AG20443 (cell line): Measurements from ENCODE around the gene GTSE1.
A peak's percentile ranks its signal among the peaks of the same experiment; 100 is the strongest.

Experiments
- DNase-seq: peaks from one replicate; pipeline ENCODE4 v3.0.0; 2012; ENCODE audit warnings: low spot score, mixed read lengths

Gene GTSE1

DNA sequence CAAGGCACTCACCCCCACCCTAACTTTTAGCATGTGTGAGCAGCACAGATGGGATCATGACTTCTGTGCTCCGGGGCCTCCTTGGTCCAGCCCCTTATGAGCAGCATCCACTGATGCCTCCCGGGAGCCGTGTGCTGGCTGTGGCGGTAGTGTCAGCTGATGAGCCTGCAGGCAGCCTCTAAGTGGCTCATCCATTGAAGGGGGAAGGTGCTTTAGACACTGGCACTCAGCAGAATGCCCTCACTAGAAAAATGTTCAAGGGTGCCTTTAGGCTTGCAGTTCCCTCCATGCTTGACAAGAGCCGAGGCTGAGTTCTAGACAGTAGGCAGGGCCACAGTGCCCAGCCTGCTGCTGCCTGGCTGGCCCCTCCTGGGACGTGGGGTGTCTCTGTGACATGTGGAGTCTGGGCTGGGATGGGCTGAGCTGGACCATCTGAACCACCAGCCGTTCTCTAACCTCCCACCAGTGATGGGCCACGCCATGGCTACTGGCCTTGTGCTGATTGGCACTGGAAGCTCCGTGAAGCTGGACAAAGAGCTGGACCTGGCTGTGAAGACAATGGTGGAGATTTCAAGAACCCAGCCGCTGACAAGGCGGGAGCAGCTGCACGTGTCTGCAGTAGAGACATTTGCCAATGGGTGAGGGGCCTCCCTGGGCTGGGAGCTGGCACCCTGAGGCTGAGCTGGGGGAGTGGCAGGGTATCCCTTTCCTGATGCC is 23.1 kb upstream of the GTSE1 start:
- DNase-seq: no peak

DNA sequence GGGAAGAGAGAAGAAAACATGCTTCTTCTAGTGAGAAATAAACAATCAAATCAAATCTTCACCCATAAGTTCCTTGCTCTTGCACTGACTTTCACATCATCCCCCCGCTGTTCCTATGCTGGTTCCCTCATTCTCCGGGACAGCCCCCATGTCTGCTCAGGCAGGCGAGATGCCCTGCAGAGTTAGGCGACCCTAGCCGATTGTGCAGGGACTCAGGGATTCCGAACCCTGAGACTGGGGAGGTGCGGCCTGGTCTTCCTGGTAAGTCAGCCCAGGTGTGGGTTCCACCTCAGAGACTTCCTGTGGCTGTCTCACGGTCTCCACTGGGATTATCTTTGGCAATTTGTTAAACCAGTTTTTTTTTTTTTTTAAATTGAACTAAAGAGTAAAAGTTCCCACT is 22.3 kb upstream of the GTSE1 start:
- no peak for DNase-seq

DNA sequence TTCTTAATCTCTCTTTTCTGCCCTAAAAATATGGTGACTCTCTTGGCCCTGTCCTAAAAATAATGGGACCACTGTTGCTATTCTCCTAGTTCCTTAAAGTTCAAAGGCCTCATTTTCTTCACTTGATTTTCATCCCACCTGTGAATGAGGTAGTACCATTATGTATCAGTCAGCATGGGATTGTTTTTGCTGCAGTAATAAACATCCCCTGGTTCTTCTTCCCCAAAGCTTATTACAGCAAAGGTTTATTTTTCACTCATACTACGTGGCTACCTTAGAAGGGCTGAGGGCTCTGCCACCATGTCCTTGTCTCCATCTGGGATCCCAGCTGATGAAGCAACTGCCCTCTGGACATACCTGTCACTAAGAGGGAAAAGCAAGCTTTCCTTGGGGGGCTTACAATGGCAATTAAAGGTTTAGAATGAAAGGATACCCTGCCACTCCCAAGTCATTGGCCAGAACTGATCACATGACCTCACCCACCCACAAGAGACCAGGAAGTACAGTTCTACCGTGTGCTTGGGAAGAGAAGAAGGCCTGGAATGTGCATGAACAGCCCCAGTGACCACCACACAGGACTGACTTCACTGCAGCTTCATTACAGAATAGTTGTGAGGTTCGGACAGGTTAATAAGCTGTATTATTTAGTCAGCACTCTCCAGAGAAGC is 21.1 kb upstream of the GTSE1 start:
- peak; percentile 40 for DNase-seq

DNA sequence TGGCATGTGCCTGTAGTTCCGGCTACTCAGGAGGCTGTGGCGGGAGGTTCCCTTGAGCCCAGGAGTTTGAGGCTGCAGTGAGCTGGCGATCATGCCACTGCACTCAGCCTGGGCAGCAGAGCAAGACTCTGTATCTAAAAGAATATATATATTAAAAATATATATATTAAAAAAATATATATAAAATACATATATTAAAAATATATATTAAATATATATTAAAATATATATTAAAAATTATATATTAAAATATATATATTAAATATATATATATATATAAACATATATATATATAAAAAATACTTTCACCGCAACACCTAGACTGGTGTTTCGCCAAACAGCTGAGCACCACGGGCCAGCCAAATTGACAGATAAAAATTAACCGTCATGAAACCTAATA is 20.1 kb upstream of the GTSE1 start:
- no peak for DNase-seq

DNA sequence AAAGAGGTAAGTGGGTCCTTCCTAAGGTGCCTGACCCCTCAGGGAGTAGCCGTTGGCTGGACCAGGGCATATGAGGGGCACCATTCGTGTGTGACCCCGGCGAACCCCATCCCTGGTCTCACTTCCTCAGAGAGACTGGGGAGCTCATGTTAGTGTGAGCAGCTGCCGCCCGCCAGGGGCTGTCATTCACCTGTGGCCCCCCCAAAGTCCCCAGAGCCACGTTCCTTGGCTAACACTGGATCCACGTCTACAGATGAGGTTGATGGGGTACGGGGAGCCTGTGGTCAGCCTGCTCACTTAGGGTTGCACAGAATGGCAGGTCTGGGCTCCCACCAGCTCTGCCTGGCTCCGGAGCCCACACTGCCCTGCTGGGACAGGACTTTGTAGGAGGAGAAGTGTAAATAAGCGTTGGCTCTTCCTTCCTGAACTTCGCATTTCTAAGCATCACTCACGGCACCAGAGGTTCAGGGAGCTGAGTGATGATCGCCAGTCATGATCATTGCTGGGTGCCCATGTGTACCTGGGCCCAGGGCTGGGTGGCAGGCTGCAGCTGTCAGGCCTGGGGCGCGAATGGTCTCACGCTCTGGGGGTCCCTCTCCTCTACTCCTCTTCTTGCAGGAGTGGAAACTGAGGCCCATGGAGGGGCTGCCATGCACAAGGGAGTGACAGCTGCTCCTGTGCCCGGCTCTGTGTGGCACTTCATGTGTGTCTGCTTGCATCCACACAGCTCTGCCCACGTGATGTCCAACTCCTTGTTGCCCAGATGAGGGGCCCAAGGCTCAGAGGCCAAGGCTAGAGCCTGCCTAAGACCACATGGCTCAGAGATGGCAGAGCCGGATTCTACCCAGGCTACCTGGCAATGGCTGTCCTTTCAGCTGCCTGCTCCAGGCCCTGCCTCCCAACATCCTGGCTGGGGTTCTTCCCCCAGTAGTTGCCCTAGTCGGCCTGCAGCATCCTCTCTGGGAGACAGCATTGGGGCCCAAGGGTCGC is 17.7 kb upstream of the GTSE1 start:
- no peak for DNase-seq

DNA sequence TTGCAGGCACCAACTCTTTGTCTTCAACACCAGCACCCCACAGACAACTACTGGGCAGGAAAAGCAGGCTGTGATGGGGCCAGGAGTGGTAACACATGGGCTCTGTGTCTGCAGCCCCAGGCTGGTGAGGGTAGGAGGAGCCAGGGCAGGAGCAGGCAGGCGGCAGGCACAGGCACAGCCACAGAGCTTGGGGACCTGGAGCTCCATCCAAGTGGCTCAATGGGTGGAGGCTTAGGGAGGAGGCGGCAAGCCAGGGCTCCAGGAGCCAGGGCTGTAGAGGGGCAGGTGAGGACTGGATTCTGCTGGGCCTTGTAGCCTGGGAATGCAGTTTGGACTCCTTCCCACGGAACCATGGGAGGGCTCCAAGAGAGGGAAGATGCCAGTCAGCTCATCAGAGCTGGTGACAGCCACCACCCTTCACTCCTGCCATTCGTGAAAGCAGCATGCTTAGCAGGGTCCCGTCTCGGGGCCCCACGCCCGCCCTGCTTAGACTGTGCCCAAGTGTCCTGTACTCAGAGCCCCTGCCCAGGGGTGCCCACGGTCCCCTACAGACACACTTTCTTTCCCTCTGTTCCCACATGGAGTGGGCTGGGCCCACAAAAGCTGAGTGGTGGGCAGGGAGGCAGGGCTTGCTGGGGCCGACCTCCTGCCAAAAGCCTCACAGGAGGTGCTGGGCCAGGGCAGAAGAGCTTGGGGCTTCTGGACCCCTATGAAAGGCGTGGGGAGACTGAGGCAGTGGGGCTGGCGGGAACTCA is 16.4 kb upstream of the GTSE1 start:
- no peak for DNase-seq

DNA sequence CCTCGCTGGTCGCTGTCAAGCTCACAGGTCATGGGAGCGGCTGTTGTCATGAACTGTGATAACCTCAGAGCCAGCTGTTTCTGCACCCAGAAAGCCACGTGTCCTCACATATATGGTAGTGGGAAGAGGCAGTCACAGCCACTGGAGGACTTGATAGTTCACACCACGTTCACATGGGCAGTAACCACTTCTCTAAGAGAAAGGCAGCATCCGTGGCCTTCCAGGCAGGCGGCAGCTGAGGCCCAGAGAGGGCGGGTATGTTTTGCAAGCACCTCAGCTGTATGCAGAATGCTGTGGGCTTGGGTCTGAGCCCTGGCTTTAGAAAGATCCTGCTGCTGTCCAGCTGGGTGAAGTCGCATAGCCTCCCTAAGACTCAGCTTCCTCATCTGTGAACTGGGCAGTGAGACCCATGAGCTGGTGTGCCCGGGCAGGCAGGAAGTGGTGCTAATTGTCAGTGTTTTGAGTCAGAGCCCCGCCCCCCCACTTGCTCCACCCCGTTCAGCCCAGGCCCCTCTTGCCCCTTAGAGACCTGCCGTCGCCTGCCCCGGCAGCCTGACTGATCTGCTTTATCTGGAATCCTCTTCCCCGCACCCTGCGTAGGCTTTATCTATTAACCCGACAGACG is 15.6 kb upstream of the GTSE1 start:
- DNase-seq: no peak

DNA sequence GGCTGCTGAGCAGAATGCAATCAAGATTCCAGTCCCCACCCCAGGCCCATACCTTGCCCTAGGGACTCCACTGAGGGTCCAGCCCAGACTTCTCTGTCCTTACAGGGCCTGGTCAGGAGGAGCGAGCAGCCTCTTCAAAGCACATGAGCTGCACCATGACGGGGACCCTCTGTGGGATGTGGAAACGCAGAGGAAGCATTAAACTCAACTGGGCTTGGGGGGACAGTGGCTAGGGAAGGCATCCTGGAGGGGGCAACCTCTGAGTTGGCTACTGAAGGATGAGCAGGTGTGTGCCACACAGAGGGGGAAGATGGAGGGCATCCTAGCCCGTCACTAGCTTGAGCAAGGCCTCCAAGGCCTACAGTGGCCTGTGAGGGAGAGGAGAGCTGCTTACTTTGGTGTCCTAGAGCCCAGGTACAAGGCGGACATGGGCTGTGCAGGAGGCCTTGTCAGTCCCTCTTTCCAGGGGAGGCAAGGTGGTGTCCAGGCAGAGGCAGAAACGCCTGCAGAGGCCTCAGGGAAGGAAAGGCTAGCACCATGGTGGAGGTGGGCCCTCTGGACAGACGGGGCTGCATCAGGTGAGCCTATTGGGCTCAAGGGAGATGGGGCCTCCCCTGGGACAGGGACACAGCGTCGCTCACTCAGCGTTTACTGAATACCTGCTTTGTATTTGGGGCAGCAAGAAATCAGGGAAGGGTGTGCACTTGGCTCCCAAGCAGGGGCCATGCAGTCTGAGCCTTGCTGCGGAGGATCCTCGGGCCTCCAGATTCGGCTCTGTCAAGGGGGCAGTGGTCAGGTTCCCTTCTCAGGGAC is 14.6 kb upstream of the GTSE1 start:
- DNase-seq: no peak

DNA sequence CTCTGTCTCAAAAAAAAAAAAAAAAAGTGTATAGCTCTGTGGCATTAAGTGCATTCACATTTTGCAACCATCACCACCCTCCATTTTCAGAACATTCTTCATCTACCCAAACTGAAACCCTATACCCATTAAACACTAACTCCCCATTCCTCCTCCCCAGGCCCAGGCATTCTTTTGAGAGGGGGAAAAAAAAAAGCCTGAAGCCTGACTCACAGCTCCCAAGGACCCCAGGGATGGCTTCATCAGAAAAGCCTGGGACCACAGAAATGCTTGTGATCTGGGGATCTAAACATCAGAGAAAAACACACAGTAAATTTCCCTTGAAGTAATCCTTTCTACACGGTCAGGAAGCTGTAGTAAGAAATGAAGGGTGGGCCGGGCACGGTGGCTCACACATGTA is 10.7 kb upstream of the GTSE1 start:
- no peak for DNase-seq

DNA sequence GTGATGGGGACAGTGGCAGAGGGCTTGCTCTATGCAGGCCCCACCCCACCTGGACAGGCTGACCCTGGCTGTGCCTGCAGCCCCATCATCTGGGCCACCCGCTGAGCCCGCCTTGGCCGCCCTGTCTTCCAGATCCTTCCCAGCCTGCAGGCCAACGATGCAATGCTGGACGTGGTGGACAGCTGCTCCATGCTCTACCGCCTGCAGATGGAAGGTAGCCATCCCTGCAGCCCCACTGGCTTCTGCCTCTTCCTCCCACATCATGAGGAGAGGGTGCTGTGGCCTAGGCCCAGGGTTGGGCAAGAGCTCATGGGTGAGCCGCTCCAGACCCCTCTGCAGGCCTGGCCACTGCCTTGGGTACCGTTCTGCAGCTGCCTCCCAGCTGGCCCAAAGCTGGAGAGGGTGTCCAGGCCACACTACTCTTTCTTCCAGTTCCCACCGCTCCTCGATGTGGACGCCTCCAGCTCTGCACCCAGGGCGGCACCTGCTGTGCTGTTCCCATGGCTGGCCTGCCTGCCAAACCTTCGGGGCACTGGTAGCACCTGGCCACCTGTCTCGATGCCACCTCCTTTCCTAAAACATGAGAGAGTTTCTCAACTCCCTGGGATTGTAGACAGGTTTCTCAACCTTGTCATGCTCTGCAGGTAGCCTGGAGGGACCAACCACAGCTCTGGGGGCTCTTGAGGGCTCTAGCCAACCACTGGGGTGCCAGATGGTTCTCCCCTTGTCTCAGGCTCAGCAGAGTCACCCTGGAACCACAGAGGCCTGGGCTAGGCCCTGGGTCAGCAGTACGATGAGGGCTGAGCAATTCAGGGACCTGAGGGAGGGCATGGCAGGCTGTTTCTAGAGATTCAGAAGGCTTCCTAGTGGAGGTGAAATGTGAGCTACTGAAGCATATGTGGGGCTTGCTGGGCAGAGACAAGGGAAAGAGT is 9.5 kb upstream of the GTSE1 start:
- no peak for DNase-seq

DNA sequence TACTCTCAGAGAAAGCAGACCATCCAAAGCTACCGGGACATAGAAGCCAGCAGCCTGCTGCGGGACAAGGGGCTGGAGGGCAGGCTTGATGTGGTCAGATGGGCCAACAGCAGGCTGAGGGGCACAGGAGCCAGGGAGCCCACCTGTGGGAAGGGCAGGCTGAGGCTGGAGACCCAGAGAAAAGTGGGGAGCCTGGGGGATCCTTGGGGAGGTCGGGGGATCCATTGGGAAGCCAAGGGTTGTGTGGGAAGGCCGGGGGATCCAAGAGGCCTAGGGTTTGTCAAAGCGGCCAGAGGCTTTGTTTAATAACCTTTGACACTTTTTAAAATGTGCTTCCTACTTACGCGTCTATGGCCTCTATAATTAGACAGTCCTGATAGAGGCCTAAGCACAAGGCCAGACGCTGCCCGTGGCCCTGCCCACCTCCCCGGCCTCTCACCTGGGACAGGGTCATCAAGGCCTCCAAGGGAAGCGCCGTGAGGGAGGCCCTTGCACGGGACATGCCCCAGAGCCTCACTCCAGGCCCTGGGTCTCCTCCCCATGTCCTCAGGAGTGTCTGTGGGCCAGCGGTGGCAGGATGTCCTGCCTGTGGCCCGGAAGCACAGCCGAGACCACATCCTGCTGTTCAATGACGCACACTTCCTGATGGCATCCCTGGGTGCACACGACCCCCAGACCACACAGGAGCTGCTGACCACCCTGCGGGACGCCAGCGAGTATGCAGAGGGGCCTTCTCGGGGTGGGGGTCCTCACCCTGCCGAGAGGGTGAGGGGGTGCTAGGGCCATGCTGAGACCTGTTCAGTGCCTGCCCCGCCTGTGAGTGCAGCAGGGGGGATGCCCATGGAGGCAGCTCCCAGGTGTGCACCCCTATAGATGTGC is 8.6 kb upstream of the GTSE1 start:
- no peak for DNase-seq

DNA sequence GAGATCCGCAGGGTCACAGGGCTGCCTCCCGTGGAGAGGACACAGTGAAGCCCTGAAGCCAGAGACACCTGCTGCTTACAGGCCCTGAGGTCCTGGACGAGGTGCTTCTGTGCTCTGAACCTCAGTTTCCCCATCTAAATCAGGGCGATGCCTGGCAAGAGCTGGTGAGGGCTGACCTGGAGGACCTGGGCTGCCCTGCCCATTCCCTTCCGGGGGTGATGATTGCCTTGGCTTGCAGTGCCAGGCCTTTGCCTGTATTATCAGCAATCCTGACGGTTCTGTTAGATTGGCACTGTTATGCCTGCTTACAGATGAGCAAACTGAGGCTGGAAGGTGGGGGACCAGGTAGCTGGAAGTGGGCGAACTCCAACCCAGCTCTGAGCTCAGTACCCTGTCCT is 7.8 kb upstream of the GTSE1 start:
- DNase-seq: no peak

DNA sequence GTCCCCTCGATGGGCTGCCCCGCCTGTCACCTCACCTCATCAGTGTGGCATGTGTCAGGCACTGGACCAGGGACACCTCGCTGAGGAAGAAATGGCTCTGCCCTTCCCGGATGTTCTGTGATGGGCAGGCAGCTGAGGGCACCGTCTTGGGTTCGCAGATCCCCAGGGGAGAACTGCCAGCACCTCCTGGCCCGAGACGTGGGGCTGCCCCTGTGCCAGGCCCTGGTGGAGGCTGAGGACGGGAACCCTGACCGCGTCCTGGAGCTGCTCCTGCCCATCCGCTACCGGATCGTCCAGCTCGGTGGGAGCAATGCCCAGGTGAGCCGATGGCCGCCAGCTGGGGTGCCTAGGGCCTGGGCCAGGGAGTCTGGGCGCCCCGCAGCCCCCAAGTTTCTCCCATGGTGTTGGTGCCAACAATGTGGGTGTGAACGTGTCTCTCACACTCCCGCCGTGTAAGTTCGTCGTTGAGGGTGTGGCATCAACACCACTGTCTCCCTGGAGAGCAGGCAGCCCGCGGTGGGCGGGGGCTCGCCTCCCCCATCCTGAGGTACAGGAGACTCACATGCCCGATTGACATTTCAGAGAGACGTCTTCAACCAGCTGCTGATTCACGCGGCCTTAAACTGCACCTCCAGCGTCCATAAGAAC is 7.3 kb upstream of the GTSE1 start:
- DNase-seq: no peak

DNA sequence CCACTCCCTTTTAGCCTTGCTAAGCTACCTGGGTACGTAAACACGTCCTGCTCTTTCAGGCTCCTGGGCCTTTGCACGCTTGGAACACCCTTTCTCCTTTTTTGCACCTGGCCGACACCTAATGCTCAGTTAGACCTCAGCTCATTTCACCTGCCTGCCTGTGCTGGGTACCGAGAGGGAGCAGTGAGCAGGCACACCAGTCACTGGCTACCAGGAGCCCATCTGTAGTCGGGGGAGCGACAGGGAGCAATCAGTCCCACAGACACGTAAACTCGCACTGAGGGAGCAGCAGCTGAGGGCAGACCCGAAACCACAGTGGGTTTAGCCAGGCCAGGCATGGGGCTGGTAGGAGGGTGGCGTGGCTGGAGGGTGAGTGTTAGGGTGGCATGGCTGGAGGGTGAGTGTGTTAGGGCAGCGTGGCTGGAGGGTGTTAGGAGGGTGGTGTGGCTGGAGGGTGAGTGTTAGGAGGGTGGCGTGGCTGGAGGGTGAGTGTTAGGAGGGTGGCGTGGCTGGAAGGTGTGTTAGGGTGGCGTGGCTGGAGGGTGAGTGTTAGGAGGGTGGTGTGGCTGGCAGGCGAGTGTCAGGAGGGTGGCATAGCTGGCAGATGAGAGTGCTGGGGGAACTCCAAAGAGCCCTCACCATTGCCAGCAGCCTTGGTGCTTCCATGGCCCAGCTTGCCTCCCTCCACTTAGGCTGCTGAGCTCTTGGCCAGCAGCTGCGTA is 6.4 kb upstream of the GTSE1 start:
- no peak for DNase-seq

DNA sequence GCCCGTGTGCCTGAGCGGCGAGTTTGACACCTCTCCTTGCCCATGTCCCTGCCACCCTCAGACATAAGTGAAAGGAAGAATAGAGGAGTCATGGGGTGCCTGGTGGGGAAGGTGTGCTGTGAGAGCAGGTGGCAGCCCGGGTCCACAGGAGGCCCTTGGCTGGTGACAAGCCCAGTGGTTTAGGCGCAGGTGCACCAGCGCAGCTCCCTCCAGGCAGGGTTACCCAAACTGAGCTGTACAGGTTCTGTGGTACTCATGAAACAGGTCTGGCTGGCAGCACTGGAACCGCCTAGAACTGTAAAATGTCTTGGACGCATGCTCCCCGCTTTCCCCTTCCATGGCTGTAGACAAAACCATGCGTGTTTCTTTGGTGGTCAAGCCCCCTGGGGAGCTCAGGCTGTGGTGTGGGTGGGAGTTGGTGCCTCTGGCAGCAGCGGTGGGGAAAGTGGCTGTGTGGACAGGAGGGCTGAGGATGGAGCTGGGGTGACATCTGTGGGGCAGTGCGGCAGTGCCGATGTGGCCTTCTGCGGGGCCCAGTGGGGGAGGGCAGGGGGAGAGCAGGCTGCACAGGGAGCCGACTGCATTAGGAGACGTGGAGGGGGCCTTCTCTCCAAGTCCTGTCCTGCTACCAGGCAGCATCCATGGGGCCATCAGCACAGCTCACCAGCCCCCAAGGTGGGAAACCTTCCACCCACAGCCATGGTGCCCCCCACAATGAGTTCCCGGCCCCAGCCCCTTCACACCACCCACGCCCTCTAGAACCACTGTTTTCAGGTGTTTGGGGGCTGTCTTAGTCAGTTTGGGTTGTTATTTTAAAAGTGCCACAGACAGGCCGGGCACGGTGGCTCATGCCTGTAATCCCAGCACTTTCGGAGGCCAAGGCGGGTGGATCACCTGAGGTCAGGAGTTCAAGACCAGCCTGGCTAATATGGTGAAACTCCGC is 5.6 kb upstream of the GTSE1 start:
- no peak for DNase-seq

DNA sequence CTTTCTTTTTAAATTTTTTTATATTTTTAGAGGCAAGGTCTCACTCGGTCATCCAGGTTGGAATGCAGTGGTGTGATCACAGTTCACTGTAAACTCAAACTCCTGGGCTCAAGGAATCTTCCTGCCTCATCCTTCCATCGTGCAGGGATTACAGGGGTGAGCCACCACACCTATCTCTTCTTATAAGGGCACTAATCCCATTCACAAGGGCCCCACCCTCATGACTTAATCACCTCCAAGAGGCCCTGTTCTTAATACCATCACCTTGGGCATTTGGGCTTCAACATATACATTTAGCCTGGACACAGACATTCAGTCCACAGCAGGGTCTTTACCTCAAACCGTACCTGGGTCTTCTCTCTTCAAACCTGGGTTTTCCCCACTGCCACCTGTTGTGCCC is 4.5 kb upstream of the GTSE1 start:
- no peak for DNase-seq
